ENCODE data around the gene RFPL4A.
"Not testable (repeated sequence)": the region's sequence is repeated elsewhere in the genome, so short reads cannot be mapped to it uniquely, and the experiment has no call there.

Gene RFPL4A

GRCh38 chr19:55758797-55759196 lies at the start of gene RFPL4A:
RFPL4A (plus strand) TSS chr19:55759097; CDS start chr19:55761801, 2,704 bp downstream.
- not testable (repeated sequence) for DNase-seq

- DNase-seq = no peak
These were observed 47.2 kb upstream of the RFPL4A start for GRCh38 chr19:55711719-55712118.

- no peak for DNase-seq
These were observed 45.9 kb upstream of the RFPL4A start for GRCh38 chr19:55712804-55713631.

GRCh38 chr19:55716531-55716930 lies 42.4 kb upstream of the RFPL4A start:
- DNase-seq = no peak

- DNase-seq = no peak
These were observed 41.6 kb upstream of the RFPL4A start for GRCh38 chr19:55717251-55717650.

GRCh38 chr19:55717879-55718711 lies 40.8 kb upstream of the RFPL4A start:
- DNase-seq = not testable (repeated sequence)

- no peak for DNase-seq
These were observed 38.6 kb upstream of the RFPL4A start for GRCh38 chr19:55720214-55720746.

- DNase-seq = no peak
These were observed 38.1 kb upstream of the RFPL4A start for GRCh38 chr19:55720801-55721200.

GRCh38 chr19:55723491-55723890 lies 35.4 kb upstream of the RFPL4A start:
- DNase-seq = no peak

GRCh38 chr19:55730378-55730777 lies 28.5 kb upstream of the RFPL4A start:
- not testable (repeated sequence) for DNase-seq

GRCh38 chr19:55738302-55738701 lies 20.6 kb upstream of the RFPL4A start, which contains the start of gene NLRP9:
NLRP9 (minus strand) TSS chr19:55738402; CDS start chr19:55738374, 28 bp downstream.
- DNase-seq = no peak

GRCh38 chr19:55750715-55751114 lies 8.2 kb upstream of the RFPL4A start:
- DNase-seq = no peak

GRCh38 chr19:55753401-55753800 lies 5.5 kb upstream of the RFPL4A start:
- no peak for DNase-seq

- DNase-seq = not testable (repeated sequence)
These were observed 2.1 kb upstream of the RFPL4A start for GRCh38 chr19:55756808-55757207.

- no peak for DNase-seq
These were observed 7.6 kb downstream of the RFPL4A start for GRCh38 chr19:55766466-55766865.

- not testable (repeated sequence) for DNase-seq
These were observed 9.9 kb downstream of the RFPL4A start, which contains the start of gene RFPL4AL1 for GRCh38 chr19:55768818-55769217. RFPL4AL1 (plus strand) TSS chr19:55769118; CDS start chr19:55771805, 2,687 bp downstream.

- not testable (repeated sequence) for DNase-seq
These were observed 10.7 kb downstream of the RFPL4A start for GRCh38 chr19:55769632-55770031.

GRCh38 chr19:55777528-55777927 lies 18.6 kb downstream of the RFPL4A start:
- no peak for DNase-seq

GRCh38 chr19:55778331-55778730 lies 19.4 kb downstream of the RFPL4A start:
- DNase-seq = no peak

GRCh38 chr19:55781112-55781511 lies 22.2 kb downstream of the RFPL4A start:
- no peak for DNase-seq

GRCh38 chr19:55795021-55795420 lies 36.1 kb downstream of the RFPL4A start:
- DNase-seq = no peak

- DNase-seq = no peak
These were observed 42.5 kb downstream of the RFPL4A start for GRCh38 chr19:55801416-55801815.

GRCh38 chr19:55802281-55802680 lies 43.4 kb downstream of the RFPL4A start:
- no peak for DNase-seq

Measured in SHP77 treated with DMSO at 0.1 percent for 48 hours (cell line).